Stimulated activated CD4-positive, alpha-beta T cell treated with anti-CD3 and anti-CD28 coated beads, Interleukin-2, amount 100 ng/mL, for 4 hours (primary cell): ENCODE results near the gene EMILIN1.
A peak's percentile ranks its signal among the peaks of the same experiment; 100 is the strongest.
"Not testable (repeated sequence)": the region's sequence is repeated elsewhere in the genome, so short reads cannot be mapped to it uniquely, and the experiment has no call there.

Experiments used
- DNase-seq: peaks from one replicate; pipeline ENCODE4 v3.0.0-alpha.2; 2020; ENCODE audit warnings: low read depth

The EMILIN1 gene

GRCh38 chr2:27053776-27054175 is 24.6 kb upstream of the EMILIN1 start:
- no peak for DNase-seq

- no peak for DNase-seq
Observed at GRCh38 chr2:27054721-27055120, 23.7 kb upstream of the EMILIN1 start.

- DNase-seq = no peak
Observed at GRCh38 chr2:27057184-27057583, 21.2 kb upstream of the EMILIN1 start.

GRCh38 chr2:27058210-27058609 is 20.2 kb upstream of the EMILIN1 start:
- no peak for DNase-seq

- DNase-seq = no peak
Observed at GRCh38 chr2:27059141-27059820, 19.1 kb upstream of the EMILIN1 start.

GRCh38 chr2:27060323-27060722 is 18.1 kb upstream of the EMILIN1 start:
- no peak for DNase-seq

- DNase-seq = no peak
Observed at GRCh38 chr2:27065128-27065527, 13.3 kb upstream of the EMILIN1 start.

- no peak for DNase-seq
Observed at GRCh38 chr2:27067385-27067784, 11.0 kb upstream of the EMILIN1 start.

- no peak for DNase-seq
Observed at GRCh38 chr2:27069436-27069835, 9.0 kb upstream of the EMILIN1 start.

GRCh38 chr2:27069961-27070618 is 8.3 kb upstream of the EMILIN1 start:
- DNase-seq = no peak

- no peak for DNase-seq
Observed at GRCh38 chr2:27070653-27071276, 7.7 kb upstream of the EMILIN1 start.

GRCh38 chr2:27071277-27071989 is 7.0 kb upstream of the EMILIN1 start, which contains the start of gene OST4:
Gene OST4, minus strand, starts transcription at chr2:27071654.
- peak; percentile 84 for DNase-seq

GRCh38 chr2:27071990-27072830 is 6.2 kb upstream of the EMILIN1 start:
- peak; percentile 21 for DNase-seq

GRCh38 chr2:27072920-27073319 is 5.5 kb upstream of the EMILIN1 start:
- DNase-seq = no peak

GRCh38 chr2:27073782-27074181 is 4.6 kb upstream of the EMILIN1 start:
- no peak for DNase-seq

GRCh38 chr2:27074738-27075565 is 3.5 kb upstream of the EMILIN1 start:
- no peak for DNase-seq

GRCh38 chr2:27075566-27075871 is 2.9 kb upstream of the EMILIN1 start:
- not testable (repeated sequence) for DNase-seq

- DNase-seq = no peak
Observed at GRCh38 chr2:27076323-27076722, 2.1 kb upstream of the EMILIN1 start.

- no peak for DNase-seq
Observed at GRCh38 chr2:27077231-27077630, 1.2 kb upstream of the EMILIN1 start.

GRCh38 chr2:27079233-27080139 is 1.1 kb downstream of the EMILIN1 start:
- DNase-seq = no peak
